H9 (cell line): Measurements from ENCODE around the gene RSF1. TPM values are rescaled to one million over a fixed set of nuclear protein-coding genes. Genes with fewer than 3 reads are reported as not detected.
A peak's percentile ranks its signal among the peaks of the same experiment; 100 is the strongest.
"Not testable (repeated sequence)": the region's sequence is repeated elsewhere in the genome, so short reads cannot be mapped to it uniquely, and the experiment has no call there.

ENCODE experiments used
- DNase-seq: peaks from one replicate; pipeline ENCODE4 v3.0.0-alpha.2; 2017
- H2AFZ ChIP-seq: one replicate; pipeline ENCODE4 v1.6.1; 2013; ENCODE audit warnings: mild to moderate bottlenecking, low read length, control low read depth, moderate library complexity
- H2AK5ac ChIP-seq: 2 replicates; pipeline ENCODE4 v1.6.1; 2013; ENCODE audit warnings: low read length, control low read depth, mixed read lengths; ENCODE audit not compliant: insufficient read length
- H2BK120ac ChIP-seq: one replicate; pipeline ENCODE4 v1.6.1; 2013; ENCODE audit warnings: low read depth, mild to moderate bottlenecking, low read length, control low read depth, inconsistent platforms; ENCODE audit not compliant: poor library complexity, severe bottlenecking
- H2BK12ac ChIP-seq: 2 replicates; pipeline ENCODE4 v1.6.1; 2013; ENCODE audit warnings: low read length, control low read depth, mixed read lengths, low read depth; ENCODE audit not compliant: insufficient read length
- H2BK15ac ChIP-seq: 2 replicates; pipeline ENCODE4 v1.6.1; 2013; ENCODE audit warnings: low read depth, low read length, control low read depth
- H2BK20ac ChIP-seq: one replicate; pipeline ENCODE4 v1.6.1; 2013; ENCODE audit warnings: low read depth, mild to moderate bottlenecking, low read length, control low read depth, inconsistent platforms; ENCODE audit not compliant: poor library complexity, severe bottlenecking
- H2BK5ac ChIP-seq: 2 replicates; pipeline ENCODE4 v1.6.1; 2013; ENCODE audit warnings: low read length, control low read depth, mixed read lengths; ENCODE audit not compliant: insufficient read length
- H3K14ac ChIP-seq: 2 replicates; pipeline ENCODE4 v1.6.1; 2013; ENCODE audit warnings: low read length, control low read depth; ENCODE audit not compliant: insufficient read depth
- H3K18ac ChIP-seq: 2 replicates; pipeline ENCODE4 v1.6.1; 2013; ENCODE audit warnings: low read depth, mild to moderate bottlenecking, mixed read lengths, low read length, control low read depth; ENCODE audit not compliant: insufficient read length
- H3K23ac ChIP-seq: 2 replicates; pipeline ENCODE4 v1.6.1; 2013; ENCODE audit warnings: low read length, control low read depth, mixed read lengths, low read depth; ENCODE audit not compliant: insufficient read length
- H3K23me2 ChIP-seq: 2 replicates; pipeline ENCODE4 v1.6.1; 2013; ENCODE audit warnings: low read depth, mild to moderate bottlenecking, mixed read lengths, low read length, control low read depth; ENCODE audit not compliant: insufficient read length, poor library complexity, severe bottlenecking
- H3K27ac ChIP-seq: 2 replicates; pipeline ENCODE4 v1.5.1; 2013; ENCODE audit warnings: low read length, control low read depth, mixed read lengths, low read depth; ENCODE audit not compliant: insufficient read length
- H3K27me3 ChIP-seq: 2 replicates; pipeline ENCODE4 v1.6.1; 2013; ENCODE audit warnings: low read length, control low read depth, inconsistent platforms; ENCODE audit not compliant: insufficient read depth
- H3K4ac ChIP-seq: 2 replicates; pipeline ENCODE4 v1.6.1; 2013; ENCODE audit warnings: low read depth, mild to moderate bottlenecking, control low read depth, inconsistent platforms, low read length, moderate library complexity
- H3K4me1 ChIP-seq: 2 replicates; pipeline ENCODE4 v1.6.1; 2013; ENCODE audit warnings: low read length, control low read depth, inconsistent platforms; ENCODE audit not compliant: insufficient read depth
- H3K4me2 ChIP-seq: 2 replicates; pipeline ENCODE4 v1.6.1; 2013; ENCODE audit warnings: low read length, control low read depth, mixed read lengths; ENCODE audit not compliant: insufficient read length, insufficient read depth
- H3K56ac ChIP-seq: 2 replicates; pipeline ENCODE4 v1.6.1; 2013; ENCODE audit warnings: low read depth, mild to moderate bottlenecking, mixed read lengths, low read length, control low read depth; ENCODE audit not compliant: insufficient read length
- H3K79me1 ChIP-seq: 2 replicates; pipeline ENCODE4 v1.6.1; 2013; ENCODE audit warnings: low read depth, mild to moderate bottlenecking, moderate library complexity, low read length, control low read depth, inconsistent platforms; ENCODE audit not compliant: insufficient read depth, poor library complexity, severe bottlenecking
- H3K79me2 ChIP-seq: 2 replicates; pipeline ENCODE4 v1.6.1; 2013; ENCODE audit warnings: low read length, control low read depth, inconsistent platforms; ENCODE audit not compliant: insufficient read depth
- H3K9ac ChIP-seq: 2 replicates; pipeline ENCODE4 v1.6.1; 2013; ENCODE audit warnings: low read length, control low read depth, mixed read lengths; ENCODE audit not compliant: insufficient read length; ENCODE audit errors: extremely low read depth
- H3K9me3 ChIP-seq: one replicate; pipeline ENCODE4 v1.6.1; 2013; ENCODE audit warnings: low read depth, low read length, inconsistent platforms; ENCODE audit not compliant: control insufficient read depth
- H3T11ph ChIP-seq: one replicate; pipeline ENCODE4 v1.6.1; 2013; ENCODE audit warnings: mild to moderate bottlenecking, low read length, control low read depth, inconsistent platforms
- H4K20me1 ChIP-seq: one replicate; pipeline ENCODE4 v1.6.1; 2013; ENCODE audit not compliant: control insufficient read depth, insufficient read length, insufficient read depth
- H4K5ac ChIP-seq: 2 replicates; pipeline ENCODE4 v1.6.1; 2013; ENCODE audit warnings: low read depth, mild to moderate bottlenecking, mixed read lengths, low read length, control low read depth; ENCODE audit not compliant: insufficient read length
- H4K8ac ChIP-seq: replicated peaks from 2 replicates; pipeline ENCODE4 v1.6.1; 2013; ENCODE audit warnings: low read length, control low read depth, mixed read lengths, low read depth; ENCODE audit not compliant: insufficient read length
- H4K91ac ChIP-seq: 2 replicates; pipeline ENCODE4 v1.6.1; 2013; ENCODE audit warnings: low read depth, mild to moderate bottlenecking, moderate library complexity, mixed read lengths, low read length, control low read depth; ENCODE audit not compliant: insufficient read length
- H3K27ac Mint-ChIP-seq, 3 experiments: 2 replicates in 2 of 3; 3 replicates in 1 of 3; pipeline ENCODE4 v1.8.0; 2020 to 2021; ENCODE audit warnings: mixed read lengths in 3 of 3, mild to moderate bottlenecking in 1 of 3, moderate library complexity in 1 of 3
- H3K27me3 Mint-ChIP-seq: 2 replicates; pipeline ENCODE4 v1.8.0; 2021; ENCODE audit warnings: low read depth, mild to moderate bottlenecking, moderate library complexity, mixed read lengths
- H3K36me3 Mint-ChIP-seq, 3 experiments: 2 replicates in 2 of 3; 3 replicates in 1 of 3; pipeline ENCODE4 v1.8.0; 2020 to 2021; ENCODE audit warnings: low read depth in 3 of 3, mixed read lengths in 3 of 3; ENCODE audit not compliant: insufficient read depth in 1 of 3
- H3K4me1 Mint-ChIP-seq, 2 experiments: 2 replicates each; pipeline ENCODE4 v1.8.0; 2020; ENCODE audit warnings: mixed read lengths in 2 of 2
- H3K4me3 Mint-ChIP-seq, 2 experiments: 2 replicates in 1 of 2; 3 replicates in 1 of 2; pipeline ENCODE4 v1.8.0; 2020 to 2021; ENCODE audit warnings: mild to moderate bottlenecking in 2 of 2, mixed read lengths in 2 of 2, moderate library complexity in 1 of 2
- H3K9me3 Mint-ChIP-seq, 2 experiments: 2 replicates in 1 of 2; 3 replicates in 1 of 2; pipeline ENCODE4 v1.8.0; 2020; ENCODE audit warnings: mild to moderate bottlenecking in 2 of 2, mixed read lengths in 2 of 2, moderate library complexity in 1 of 2
- CTCF ChIP-seq: fragments of 200-600 bp; sonication (generic); conservative IDR thresholded peaks from 3 replicates; pipeline ENCODE4 v1.8.0; 2021; ENCODE audit warnings: antibody characterized with exemption, mild to moderate bottlenecking
- WGBS: extraction: QIAGEN DNeasy Blood & Tissue Kit; methylation state at CpG from one replicate; pipeline ENCODE4 v1.1.7; 2013; ENCODE audit warnings: missing lambda C conversion rate, low lambda C conversion rate, mixed read lengths; ENCODE audit not compliant: insufficient read length; ENCODE audit errors: extremely low coverage; 5-methylcytosine and 5-hydroxymethylcytosine counted together
- total RNA-seq: library from RNA; stranded (reverse); gene quantifications from 2 replicates; pipeline ENCODE4 v1.2.1, GENCODE V29; 2021

The RSF1 gene
- total RNA-seq, 1 experiment from 2014 or later: 82.6 TPM

GRCh38 chr11:77823775-77824174, 3.3 kb upstream of the RSF1 start:
- H3K79me1 ChIP-seq: no peaks in the 10 kb centered on the region
- no peak overlapping the region for H2BK120ac ChIP-seq
- Mint-ChIP-seq H3K36me3 (peaks cover 1 to 2% (median 2%) of the 10 kb centered on the region in 3 experiments; a peak in 3 of 7 replicates), H3K4me3 (no peak overlapping the region), H3K27me3 (no peaks in the 10 kb centered on the region; the same call in 1 of the 2 replicates), H3K27ac (no peak overlapping the region), H3K9me3 (peaks cover 2 to 9% of the 10 kb centered on the region in 2 experiments; a peak in 4 of 5 replicates), H3K4me1 (peaks cover 5% of the 10 kb centered on the region in 2 experiments)
- H4K8ac ChIP-seq: no peak overlapping the region
- H3K14ac ChIP-seq: no peak overlapping the region
- H3K18ac ChIP-seq: no peak overlapping the region
- H3K27me3 ChIP-seq: no peaks in the 10 kb centered on the region
- no peak overlapping the region for H3K4me2 ChIP-seq
- H3K79me2 ChIP-seq: no peaks in the 10 kb centered on the region; the same call in 1 of the 2 replicates
- H4K91ac ChIP-seq: no peak overlapping the region
- no peak overlapping the region for H3K56ac ChIP-seq
- peaks cover 5% of the 10 kb centered on the region for H3K23me2 ChIP-seq
- DNase-seq: no peak
- WGBS: no CpG with 5 or more reads among the region's 1 CpG
- no peak overlapping the region for H4K5ac ChIP-seq
- no peak overlapping the region for H3K23ac ChIP-seq
- no peak overlapping the region for H2AFZ ChIP-seq
- H3K9me3 ChIP-seq: no peaks in the 10 kb centered on the region
- H4K20me1 ChIP-seq: no peaks in the 10 kb centered on the region
- no peak overlapping the region for H3K4ac ChIP-seq
- H2BK5ac ChIP-seq: no peak overlapping the region
- H2BK12ac ChIP-seq: no peak overlapping the region
- H2BK20ac ChIP-seq: no peak overlapping the region
- H3K9ac ChIP-seq: no peak overlapping the region
- no peak for TF ChIP-seq CTCF
- H3K27ac ChIP-seq: no peak overlapping the region
- H2AK5ac ChIP-seq: no peak overlapping the region
- H3T11ph ChIP-seq: no peak overlapping the region
- H3K4me1 ChIP-seq: no peaks in the 10 kb centered on the region
- no peak overlapping the region for H2BK15ac ChIP-seq

- not testable (repeated sequence) for H4K91ac ChIP-seq, DNase-seq, H2BK20ac ChIP-seq, H4K20me1 ChIP-seq, H3K4me1 ChIP-seq, H3K9me3 Mint-ChIP-seq, H4K5ac ChIP-seq, H2AFZ ChIP-seq, H3K9ac ChIP-seq, H2BK5ac ChIP-seq, H2AK5ac ChIP-seq, H3T11ph ChIP-seq, H3K4ac ChIP-seq, H3K79me1 ChIP-seq, H4K8ac ChIP-seq, H3K9me3 ChIP-seq, H3K27ac Mint-ChIP-seq, H3K27ac ChIP-seq, H3K18ac ChIP-seq, H3K36me3 Mint-ChIP-seq, H3K56ac ChIP-seq, H3K27me3 Mint-ChIP-seq, H3K14ac ChIP-seq, H2BK12ac ChIP-seq, H3K23me2 ChIP-seq, H2BK15ac ChIP-seq, H3K23ac ChIP-seq, H2BK120ac ChIP-seq, H3K27me3 ChIP-seq
- H3K4me2 ChIP-seq: peak overlapping the region; percentile 64
- H3K79me2 ChIP-seq: peaks cover 11% of the 10 kb centered on the region
- Mint-ChIP-seq H3K4me3 (peak overlapping the region; percentile 36 to 71; a peak in 4 of 5 replicates), H3K4me1 (peaks cover 8 to 12% of the 10 kb centered on the region in 2 experiments)
- no CpG with 5 or more reads among the region's 13 CpGs for WGBS
Observed at GRCh38 chr11:77822126-77822525, 1.6 kb upstream of the RSF1 start.
